K562 (cell line): Measurements from ENCODE around the gene DIMT1. TPM values are rescaled to one million over a fixed set of nuclear protein-coding genes. Genes with fewer than 3 reads are reported as not detected.

Experiments
- ARID1B ChIP-seq: fragments of 450-650 bp; IDR thresholded peaks from 2 replicates; pipeline ENCODE4 v1.6.1; 2016; ENCODE audit warnings: antibody characterized with exemption, mild to moderate bottlenecking, inconsistent platforms
- CBFA2T3 ChIP-seq: fragments of 450-650 bp; IDR thresholded peaks from 2 replicates; pipeline ENCODE4 v1.6.1; 2017
- KDM4B ChIP-seq, 2 experiments: fragments of 450-650 bp in 1 of 2; sonication (generic) in 1 of 2; IDR thresholded peaks; 2 replicates each; pipeline ENCODE4 v1.6.1; 2016 to 2017; ENCODE audit warnings: borderline replicate concordance in 2 of 2, antibody characterized with exemption in 1 of 2, low read depth in 1 of 2, mild to moderate bottlenecking in 1 of 2
- MAFG ChIP-seq: fragments of 450-650 bp; conservative IDR thresholded peaks from 2 replicates; pipeline ENCODE4 v1.6.1; 2016; ENCODE audit warnings: missing genetic modification characterization, missing compliant biosample characterization
- MTA2 ChIP-seq: fragments of 450-650 bp; IDR thresholded peaks from 2 replicates; pipeline ENCODE4 v1.6.1; 2016; ENCODE audit warnings: low read depth
- RFX5 ChIP-seq: IDR thresholded peaks from 2 replicates; pipeline ENCODE4 v1.6.1; 2011; ENCODE audit warnings: low read depth, mild to moderate bottlenecking, improper control_type of control experiment, low read length
- SOX6 ChIP-seq: fragments of 450-650 bp; IDR thresholded peaks from 2 replicates; pipeline ENCODE4 v1.6.1; 2014; ENCODE audit warnings: mild to moderate bottlenecking
- SRSF9 ChIP-seq: fragments of 200-400 bp; formaldehyde crosslinking; IDR thresholded peaks from 2 replicates; pipeline ENCODE4 v1.6.1; 2017; ENCODE audit warnings: low read depth, low read length, borderline replicate concordance
- TEAD4 ChIP-seq, 2 experiments: sonication (generic) in 1 of 2; formaldehyde crosslinking in 1 of 2; IDR thresholded peaks; 2 replicates each; pipeline versions ENCODE4 v1.6.1 to v1.8.0; 2012 to 2022; ENCODE audit warnings: borderline replicate concordance in 1 of 2, inconsistent platforms in 1 of 2, low read length in 1 of 2, mild to moderate bottlenecking in 1 of 2, missing genetic modification reagents in 1 of 2
- UBTF ChIP-seq, 2 experiments: IDR thresholded peaks; 2 replicates each; pipeline ENCODE4 v1.6.1; 2012; ENCODE audit warnings: improper control_type of control experiment in 2 of 2, low read depth in 2 of 2, low read length in 2 of 2, borderline replicate concordance in 1 of 2
- ZNF316 ChIP-seq: fragments of 450-650 bp; IDR thresholded peaks from 2 replicates; pipeline ENCODE4 v1.6.1; 2016
- polyA plus RNA-seq, 8 experiments: library from polyadenylated mRNA; depleted of rRNA in 4 of 8; stranded (reverse) in 5 of 8; unstranded in 3 of 8; fragments of >200 nt; fragmentation: Nextera tagmentation in 2 of 8; fragmentation: Illumina TruSeq in 1 of 8; extraction: Ambion mirVana in 2 of 8; extraction: Trizol in 1 of 8; gene quantifications; 2 replicates each; pipeline versions ENCODE4 v1.2.1 to v1.2.3, GENCODE V29; 2011 to 2014; ENCODE audit warnings: inconsistent platforms in 1 of 8, missing spikeins in 1 of 8
- total RNA-seq, 7 experiments: library from RNA; depleted of rRNA in 6 of 7; stranded (reverse); fragments of >200 nt in 6 of 7; fragmentation: Illumina TruSeq in 2 of 7; extraction: Trizol in 2 of 7; gene quantifications; 2 replicates each; pipeline versions ENCODE4 v1.2.1 to v1.2.3, GENCODE V29; 2011 to 2021; ENCODE audit warnings: low replicate concordance in 1 of 7
- TF ChIP-seq, protein P1 (sequence below): fragments of 250-450 bp; sonication (Bioruptor Pico); IDR thresholded peaks from 2 replicates; pipeline ENCODE4 v1.4.0; 2020

DIMT1 gene
- total and polyA plus RNA-seq, 9 of the 15 experiments (the other 6 are each of a cell fraction or from before 2014, with no cell fraction given): 28.9 to 85.3 (median 54.1) TPM

DNA sequence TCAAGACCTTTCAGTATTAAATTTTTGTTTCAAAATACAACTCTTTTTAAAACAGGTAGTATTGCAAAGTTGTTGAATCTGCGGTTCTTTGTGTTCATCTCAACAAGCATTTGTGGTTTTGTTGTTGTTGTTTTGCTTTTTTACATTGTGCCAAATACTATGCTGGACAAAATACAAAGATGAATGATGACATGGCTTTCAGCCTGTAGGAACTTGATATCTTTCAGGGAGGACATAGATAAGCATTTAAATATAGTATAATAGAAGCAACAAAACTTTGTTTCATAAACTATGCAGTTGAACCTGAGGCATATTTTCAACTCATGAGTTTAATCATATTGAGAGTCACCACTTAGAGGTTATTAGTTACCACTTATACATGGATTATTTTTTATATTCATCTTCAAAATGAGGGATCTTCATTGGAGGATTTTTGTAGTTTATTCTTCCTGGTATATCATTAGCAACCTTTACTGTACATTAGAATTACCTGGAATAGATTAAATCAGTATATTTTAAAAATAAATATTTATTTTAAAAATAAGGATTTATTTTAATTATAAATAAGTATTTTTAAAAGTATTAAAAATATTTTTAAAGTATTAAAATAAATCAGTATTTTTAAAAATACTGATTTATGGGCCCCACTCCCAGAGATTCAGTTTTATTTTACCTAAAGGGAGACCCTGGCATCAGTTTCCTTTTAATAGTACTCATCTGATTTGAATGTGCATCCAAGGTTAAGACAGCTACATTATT, 54.8 kb downstream of the DIMT1 start (continued):
- TF ChIP-seq, protein P1, sequence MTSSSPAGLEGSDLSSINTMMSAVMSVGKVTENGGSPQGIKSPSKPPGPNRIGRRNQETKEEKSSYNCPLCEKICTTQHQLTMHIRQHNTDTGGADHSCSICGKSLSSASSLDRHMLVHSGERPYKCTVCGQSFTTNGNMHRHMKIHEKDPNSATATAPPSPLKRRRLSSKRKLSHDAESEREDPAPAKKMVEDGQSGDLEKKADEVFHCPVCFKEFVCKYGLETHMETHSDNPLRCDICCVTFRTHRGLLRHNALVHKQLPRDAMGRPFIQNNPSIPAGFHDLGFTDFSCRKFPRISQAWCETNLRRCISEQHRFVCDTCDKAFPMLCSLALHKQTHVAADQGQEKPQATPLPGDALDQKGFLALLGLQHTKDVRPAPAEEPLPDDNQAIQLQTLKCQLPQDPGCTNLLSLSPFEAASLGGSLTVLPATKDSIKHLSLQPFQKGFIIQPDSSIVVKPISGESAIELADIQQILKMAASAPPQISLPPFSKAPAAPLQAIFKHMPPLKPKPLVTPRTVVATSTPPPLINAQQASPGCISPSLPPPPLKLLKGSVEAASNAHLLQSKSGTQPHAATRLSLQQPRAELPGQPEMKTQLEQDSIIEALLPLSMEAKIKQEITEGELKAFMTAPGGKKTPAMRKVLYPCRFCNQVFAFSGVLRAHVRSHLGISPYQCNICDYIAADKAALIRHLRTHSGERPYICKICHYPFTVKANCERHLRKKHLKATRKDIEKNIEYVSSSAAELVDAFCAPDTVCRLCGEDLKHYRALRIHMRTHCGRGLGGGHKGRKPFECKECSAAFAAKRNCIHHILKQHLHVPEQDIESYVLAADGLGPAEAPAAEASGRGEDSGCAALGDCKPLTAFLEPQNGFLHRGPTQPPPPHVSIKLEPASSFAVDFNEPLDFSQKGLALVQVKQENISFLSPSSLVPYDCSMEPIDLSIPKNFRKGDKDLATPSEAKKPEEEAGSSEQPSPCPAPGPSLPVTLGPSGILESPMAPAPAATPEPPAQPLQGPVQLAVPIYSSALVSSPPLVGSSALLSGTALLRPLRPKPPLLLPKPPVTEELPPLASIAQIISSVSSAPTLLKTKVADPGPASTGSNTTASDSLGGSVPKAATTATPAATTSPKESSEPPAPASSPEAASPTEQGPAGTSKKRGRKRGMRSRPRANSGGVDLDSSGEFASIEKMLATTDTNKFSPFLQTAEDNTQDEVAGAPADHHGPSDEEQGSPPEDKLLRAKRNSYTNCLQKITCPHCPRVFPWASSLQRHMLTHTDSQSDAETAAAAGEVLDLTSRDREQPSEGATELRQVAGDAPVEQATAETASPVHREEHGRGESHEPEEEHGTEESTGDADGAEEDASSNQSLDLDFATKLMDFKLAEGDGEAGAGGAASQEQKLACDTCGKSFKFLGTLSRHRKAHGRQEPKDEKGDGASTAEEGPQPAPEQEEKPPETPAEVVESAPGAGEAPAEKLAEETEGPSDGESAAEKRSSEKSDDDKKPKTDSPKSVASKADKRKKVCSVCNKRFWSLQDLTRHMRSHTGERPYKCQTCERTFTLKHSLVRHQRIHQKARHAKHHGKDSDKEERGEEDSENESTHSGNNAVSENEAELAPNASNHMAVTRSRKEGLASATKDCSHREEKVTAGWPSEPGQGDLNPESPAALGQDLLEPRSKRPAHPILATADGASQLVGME: no peak
- peak; percentile 15; the same call in 1 of the 2 replicates for TF ChIP-seq CBFA2T3
- TF ChIP-seq SOX6: 0 out of 2 replicates have a peak, but pooled peaks have one; percentile 21
- no peak for TF ChIP-seq UBTF (IDR thresholded peaks at IDR 0.05; ENCODE audit: borderline replicate concordance in 1 of 2, low read depth in 2 of 2, low read length in 2 of 2)
- TF ChIP-seq ZNF316: no peak
- TF ChIP-seq SRSF9: no peak
- no peak for TF ChIP-seq KDM4B (IDR thresholded peaks at IDR 0.05; ENCODE audit: borderline replicate concordance in 2 of 2, low read depth in 1 of 2)
- no peak for TF ChIP-seq RFX5
- TF ChIP-seq MAFG: no peak
- TF ChIP-seq ARID1B: peak; percentile 55
- TF ChIP-seq MTA2: 0 out of 2 replicates have a peak, but pooled peaks have one; percentile 20
- TF ChIP-seq TEAD4 (IDR thresholded peaks at IDR 0.05; ENCODE audit: low read length): 0 out of 2 replicates have a peak, but pooled peaks have one; percentile 20
- no peak for TF ChIP-seq TEAD4 (CRISPR knock-in tag; IDR thresholded peaks at IDR 0.05; ENCODE audit: borderline replicate concordance)
